ENCODE data around the gene SEMA4B.

DNA sequence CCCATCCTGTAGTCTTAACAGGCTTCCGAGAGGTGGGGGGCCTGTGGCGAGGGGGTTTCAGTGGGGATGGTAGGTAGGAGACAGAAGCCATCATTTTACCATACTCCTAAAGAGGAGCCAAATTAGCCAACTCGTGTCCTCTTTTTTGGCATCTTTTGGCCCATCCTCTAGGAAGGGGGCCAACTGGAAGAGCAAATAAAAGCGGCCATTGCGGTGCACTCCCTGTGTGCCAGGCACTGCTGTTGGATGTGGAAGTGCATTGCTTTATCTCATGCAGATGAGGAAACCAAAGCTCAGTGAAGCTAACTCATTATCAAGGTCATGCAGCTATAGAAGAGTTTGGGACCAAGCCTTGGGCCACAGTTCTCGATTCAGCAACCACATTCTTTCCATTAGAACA is 6.1 kb downstream of the SEMA4B start:
- no peak for TF ChIP-seq CREB1 (CRISPR knock-in tag; IDR thresholded peaks at IDR 0.05; ENCODE audit: low read depth)
- TF ChIP-seq EZH2 (IDR thresholded peaks at IDR 0.05; ENCODE audit: low read depth, unreplicated experiment), result no peak
- TF ChIP-seq EZH2phosphoT487 (IDR thresholded peaks at IDR 0.05; ENCODE audit: unreplicated experiment), result no peak
- TF ChIP-seq, protein P1, sequence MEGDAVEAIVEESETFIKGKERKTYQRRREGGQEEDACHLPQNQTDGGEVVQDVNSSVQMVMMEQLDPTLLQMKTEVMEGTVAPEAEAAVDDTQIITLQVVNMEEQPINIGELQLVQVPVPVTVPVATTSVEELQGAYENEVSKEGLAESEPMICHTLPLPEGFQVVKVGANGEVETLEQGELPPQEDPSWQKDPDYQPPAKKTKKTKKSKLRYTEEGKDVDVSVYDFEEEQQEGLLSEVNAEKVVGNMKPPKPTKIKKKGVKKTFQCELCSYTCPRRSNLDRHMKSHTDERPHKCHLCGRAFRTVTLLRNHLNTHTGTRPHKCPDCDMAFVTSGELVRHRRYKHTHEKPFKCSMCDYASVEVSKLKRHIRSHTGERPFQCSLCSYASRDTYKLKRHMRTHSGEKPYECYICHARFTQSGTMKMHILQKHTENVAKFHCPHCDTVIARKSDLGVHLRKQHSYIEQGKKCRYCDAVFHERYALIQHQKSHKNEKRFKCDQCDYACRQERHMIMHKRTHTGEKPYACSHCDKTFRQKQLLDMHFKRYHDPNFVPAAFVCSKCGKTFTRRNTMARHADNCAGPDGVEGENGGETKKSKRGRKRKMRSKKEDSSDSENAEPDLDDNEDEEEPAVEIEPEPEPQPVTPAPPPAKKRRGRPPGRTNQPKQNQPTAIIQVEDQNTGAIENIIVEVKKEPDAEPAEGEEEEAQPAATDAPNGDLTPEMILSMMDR (conservative IDR thresholded peaks at IDR 0.05; ENCODE audit: low read depth in 2 of 2), result no peak
- TF ChIP-seq, protein P2, sequence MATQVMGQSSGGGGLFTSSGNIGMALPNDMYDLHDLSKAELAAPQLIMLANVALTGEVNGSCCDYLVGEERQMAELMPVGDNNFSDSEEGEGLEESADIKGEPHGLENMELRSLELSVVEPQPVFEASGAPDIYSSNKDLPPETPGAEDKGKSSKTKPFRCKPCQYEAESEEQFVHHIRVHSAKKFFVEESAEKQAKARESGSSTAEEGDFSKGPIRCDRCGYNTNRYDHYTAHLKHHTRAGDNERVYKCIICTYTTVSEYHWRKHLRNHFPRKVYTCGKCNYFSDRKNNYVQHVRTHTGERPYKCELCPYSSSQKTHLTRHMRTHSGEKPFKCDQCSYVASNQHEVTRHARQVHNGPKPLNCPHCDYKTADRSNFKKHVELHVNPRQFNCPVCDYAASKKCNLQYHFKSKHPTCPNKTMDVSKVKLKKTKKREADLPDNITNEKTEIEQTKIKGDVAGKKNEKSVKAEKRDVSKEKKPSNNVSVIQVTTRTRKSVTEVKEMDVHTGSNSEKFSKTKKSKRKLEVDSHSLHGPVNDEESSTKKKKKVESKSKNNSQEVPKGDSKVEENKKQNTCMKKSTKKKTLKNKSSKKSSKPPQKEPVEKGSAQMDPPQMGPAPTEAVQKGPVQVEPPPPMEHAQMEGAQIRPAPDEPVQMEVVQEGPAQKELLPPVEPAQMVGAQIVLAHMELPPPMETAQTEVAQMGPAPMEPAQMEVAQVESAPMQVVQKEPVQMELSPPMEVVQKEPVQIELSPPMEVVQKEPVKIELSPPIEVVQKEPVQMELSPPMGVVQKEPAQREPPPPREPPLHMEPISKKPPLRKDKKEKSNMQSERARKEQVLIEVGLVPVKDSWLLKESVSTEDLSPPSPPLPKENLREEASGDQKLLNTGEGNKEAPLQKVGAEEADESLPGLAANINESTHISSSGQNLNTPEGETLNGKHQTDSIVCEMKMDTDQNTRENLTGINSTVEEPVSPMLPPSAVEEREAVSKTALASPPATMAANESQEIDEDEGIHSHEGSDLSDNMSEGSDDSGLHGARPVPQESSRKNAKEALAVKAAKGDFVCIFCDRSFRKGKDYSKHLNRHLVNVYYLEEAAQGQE (IDR thresholded peaks at IDR 0.05; ENCODE audit: unreplicated experiment), result no peak

All from GM23338 (cell line).